AG08395 (cell line): ENCODE data around the gene DACT3.

Experiments
- DNase-seq: peaks from one replicate; pipeline ENCODE4 v3.0.0; 2012; ENCODE audit warnings: mixed read lengths, low spot score

The DACT3 gene

DNA sequence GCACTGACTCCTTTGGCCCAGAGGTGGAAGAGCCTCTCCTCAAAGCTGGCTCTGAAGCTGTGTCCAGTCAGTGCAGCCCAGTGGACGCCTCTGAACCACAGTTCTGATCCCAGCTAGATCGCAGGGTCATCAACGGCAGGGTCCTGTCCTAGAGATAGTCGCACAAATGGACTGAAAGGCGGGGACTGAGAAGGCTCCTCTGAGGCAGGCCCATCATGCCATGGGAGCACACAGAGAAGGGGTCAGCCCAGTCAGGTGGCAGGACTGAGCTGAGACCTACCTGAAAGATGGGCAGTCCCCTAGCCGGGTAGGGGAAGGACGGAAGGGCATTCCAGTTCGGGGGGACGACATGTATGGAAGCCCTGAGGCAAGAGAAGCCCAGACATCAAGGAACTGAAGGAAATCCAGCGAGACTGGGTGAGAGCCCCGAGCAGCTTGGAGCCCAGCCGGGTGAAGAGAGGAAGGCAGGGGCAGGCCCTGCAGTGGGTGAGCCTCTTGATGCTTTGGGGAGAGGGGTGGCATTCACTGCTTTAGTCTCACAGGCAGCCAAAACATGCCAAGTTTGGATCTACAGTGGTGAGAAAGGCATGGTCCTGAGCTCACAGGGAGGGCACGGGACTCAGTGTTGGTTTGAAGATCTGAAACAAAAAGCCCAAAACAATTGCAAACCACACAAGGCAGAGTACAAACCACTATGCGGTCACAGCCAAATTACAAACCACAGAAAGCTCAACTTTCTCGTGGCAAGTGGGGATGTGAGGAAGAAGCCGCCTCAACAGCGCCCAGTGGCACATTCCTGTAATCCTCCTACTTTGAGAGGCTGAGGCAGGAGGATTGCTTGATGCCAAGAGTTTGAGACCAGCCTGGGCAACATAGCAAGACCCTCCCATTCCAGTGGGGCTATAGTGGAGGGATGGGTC is 49.9 kb downstream of the DACT3 start:
- no peak for DNase-seq

DNA sequence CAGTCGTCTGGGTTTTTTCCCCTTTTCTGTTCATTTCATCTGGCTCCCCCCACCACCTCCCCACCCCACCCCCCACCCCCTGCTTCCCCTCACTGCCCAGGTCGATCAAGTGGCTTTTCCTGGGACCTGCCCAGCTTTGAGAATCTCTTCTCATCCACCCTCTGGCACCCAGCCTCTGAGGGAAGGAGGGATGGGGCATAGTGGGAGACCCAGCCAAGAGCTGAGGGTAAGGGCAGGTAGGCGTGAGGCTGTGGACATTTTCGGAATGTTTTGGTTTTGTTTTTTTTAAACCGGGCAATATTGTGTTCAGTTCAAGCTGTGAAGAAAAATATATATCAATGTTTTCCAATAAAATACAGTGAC is 50.6 kb downstream of the DACT3 start:
- DNase-seq: no peak

DNA sequence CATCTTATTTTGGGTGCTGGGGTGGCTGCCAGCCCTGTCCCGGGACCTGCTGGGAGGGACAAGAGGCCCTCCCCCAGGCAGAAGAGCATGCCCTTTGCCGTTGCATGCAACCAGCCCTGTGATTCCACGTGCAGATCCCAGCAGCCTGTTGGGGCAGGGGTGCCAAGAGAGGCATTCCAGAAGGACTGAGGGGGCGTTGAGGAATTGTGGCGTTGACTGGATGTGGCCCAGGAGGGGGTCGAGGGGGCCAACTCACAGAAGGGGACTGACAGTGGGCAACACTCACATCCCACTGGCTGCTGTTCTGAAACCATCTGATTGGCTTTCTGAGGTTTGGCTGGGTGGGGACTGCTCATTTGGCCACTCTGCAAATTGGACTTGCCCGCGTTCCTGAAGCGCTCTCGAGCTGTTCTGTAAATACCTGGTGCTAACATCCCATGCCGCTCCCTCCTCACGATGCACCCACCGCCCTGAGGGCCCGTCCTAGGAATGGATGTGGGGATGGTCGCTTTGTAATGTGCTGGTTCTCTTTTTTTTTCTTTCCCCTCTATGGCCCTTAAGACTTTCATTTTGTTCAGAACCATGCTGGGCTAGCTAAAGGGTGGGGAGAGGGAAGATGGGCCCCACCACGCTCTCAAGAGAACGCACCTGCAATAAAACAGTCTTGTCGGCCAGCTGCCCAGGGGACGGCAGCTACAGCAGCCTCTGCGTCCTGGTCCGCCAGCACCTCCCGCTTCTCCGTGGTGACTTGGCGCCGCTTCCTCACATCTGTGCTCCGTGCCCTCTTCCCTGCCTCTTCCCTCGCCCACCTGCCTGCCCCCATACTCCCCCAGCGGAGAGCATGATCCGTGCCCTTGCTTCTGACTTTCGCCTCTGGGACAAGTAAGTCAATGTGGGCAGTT is 51.2 kb downstream of the DACT3 start:
- no peak for DNase-seq

DNA sequence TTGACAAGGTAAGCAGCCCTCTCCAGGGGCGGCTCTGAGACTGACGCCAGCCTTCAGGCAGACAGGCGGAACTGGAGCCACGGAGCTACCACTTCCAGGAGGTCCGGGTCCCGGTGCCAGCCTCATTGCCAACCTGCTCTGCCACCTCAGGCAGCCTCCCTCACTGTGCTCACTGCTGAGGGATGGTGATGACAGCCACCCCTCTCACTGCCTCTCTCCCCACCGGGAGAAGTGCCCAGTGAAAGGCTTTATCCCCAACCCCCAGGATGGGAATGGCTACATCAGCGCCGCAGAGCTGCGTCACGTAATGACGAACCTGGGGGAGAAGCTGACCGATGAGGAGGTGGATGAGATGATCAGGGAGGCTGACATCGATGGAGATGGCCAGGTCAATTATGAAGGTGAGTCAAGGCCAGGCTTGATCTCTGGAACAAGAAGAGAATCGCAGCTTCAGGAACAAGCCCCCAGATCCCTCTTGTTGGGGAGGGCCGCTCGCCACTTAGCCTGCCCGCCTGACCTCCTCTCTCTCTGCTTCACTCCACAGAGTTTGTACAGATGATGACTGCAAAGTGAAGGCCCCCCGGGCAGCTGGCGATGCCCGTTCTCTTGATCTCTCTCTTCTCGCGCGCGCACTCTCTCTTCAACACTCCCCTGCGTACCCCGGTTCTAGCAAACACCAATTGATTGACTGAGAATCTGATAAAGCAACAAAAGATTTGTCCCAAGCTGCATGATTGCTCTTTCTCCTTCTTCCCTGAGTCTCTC is 52.2 kb downstream of the DACT3 start:
- DNase-seq: no peak

DNA sequence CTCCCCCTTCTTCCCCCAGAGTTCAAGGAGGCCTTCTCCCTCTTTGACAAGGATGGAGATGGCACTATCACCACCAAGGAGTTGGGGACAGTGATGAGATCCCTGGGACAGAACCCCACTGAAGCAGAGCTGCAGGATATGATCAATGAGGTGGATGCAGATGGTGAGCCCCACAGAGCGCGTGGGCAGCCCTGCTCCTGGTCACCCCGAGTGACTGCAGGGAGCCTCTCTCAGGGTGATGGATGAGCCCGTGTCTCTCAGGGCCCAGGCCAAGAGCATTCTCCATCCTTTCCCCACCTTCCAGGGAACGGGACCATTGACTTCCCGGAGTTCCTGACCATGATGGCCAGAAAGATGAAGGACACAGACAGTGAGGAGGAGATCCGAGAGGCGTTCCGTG is 52.8 kb downstream of the DACT3 start:
- DNase-seq: no peak

DNA sequence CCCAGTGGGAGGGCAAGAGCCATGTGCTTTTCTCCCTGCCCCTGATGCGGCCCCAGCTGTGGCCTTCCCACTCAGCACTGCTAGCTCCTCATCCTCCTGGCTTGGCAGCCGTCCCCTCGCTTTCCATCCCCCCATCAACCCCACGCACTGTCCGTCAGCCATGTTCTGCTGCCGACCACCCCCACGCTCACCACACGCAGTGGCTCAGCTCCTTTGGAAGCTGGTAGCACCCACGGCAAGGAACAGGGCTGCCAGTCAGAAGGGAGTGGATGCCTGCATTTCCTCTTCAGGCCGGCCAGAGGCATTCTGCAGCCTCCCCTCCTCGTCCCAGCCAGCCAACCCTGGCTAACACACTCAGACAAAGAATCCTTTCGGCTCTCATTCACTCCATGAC is 53.5 kb downstream of the DACT3 start:
- no peak for DNase-seq

DNA sequence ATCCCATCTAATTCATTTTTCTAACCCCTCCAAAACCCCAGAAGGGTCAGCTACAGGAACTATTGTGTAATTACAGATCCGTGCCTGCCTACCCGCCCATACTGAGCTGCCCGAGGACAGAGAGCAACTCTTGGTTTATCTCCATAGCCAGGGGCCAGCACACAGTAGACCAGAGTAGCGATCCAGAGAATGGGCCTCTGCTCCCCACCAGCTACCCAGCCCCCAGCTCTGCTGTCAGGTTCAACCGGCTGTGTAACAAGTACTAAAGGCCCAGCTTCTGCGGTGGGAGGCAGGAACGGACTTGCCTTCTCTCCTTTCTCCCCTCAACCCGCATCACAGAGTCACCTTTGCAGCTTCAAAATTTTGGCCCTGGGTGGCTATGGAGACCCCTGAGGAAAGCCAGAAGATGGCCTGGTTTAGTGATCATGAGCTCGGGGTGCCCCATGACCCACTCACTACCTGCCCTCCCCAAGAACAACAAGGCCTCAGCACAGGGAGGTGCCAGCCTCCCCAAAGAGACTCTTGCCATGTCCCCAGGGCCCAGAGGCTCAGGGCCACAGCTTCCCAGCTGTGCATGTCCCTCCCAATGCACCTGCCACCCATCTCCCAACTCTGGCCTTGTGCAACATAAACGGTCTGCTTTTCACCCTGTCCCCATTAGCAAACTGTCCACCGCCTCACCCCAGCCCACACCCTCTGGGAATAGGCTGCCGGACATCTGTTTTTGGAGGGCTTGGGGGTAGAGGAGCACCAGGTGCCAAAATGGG is 54.1 kb downstream of the DACT3 start:
- no peak for DNase-seq

DNA sequence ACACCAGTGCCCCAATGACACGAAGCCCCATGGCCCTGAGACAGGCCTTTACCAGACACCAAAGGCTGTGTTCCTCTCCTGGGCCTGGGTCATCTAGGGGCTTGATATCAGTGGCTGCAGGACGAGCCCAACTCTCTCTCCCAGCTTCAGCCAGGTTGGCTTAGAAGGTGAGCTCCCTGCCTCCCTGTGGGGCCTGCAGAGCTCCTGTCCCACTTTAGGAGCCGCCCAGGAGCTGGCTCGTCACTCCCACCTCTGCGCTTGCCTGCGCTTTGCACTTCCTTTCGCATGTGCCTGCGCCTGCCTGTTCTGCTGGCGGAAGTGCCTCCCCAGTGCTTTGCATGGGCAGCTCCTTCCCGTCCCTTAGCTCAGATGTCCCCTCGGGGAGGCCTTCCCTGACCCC is 55.0 kb downstream of the DACT3 start:
- DNase-seq: no peak

DNA sequence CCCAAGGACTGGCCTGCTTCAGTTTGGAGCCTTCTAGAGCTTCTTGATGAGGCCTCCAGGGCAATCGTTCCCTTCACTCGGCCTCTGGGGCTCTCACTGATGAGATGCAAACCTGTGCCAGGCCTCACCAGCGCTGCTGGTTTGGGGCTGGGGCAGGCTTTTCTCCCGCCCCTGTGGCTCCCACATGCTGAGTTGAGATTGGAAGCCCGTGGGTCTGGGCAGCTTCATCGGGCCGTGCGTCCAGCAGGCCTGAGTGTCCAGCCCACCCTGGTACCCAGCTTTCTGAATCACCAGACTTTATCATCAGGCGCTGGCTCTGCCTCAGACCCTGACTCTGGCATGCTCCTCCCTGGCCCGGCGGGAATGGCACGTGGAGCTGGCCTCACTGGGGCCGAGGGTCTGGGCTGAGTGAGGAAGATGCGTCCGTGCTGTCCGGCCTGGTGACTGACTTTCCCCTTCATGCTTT is 55.6 kb downstream of the DACT3 start:
- DNase-seq: no peak

DNA sequence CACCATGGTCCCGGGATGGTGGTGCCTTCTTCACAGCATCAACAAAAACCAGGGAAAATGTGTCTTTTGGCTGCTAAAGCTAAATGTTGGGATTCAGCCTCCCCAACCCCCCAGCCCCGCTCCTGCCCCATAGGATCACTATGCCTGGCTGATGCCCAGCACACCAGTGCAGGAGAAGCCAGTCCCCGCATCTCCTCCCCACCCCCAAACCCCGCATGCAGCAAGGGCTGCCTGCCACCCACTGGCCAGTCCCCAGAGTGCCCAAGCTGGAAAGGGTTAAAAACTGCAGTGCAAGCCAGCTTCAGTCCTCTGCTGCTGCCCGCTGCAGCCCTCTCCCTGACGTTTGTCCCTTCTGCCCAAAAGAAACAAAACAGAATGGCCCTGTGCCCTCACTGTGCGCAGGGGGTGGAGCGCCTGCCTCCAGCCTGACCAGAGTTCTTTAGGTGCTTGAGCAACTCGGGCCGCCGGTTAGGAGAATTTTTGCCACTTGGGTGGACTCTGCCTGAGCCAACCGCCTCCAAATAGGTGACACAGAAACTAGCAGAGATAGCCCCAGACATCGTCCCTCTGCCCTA is 56.1 kb downstream of the DACT3 start:
- no peak for DNase-seq

DNA sequence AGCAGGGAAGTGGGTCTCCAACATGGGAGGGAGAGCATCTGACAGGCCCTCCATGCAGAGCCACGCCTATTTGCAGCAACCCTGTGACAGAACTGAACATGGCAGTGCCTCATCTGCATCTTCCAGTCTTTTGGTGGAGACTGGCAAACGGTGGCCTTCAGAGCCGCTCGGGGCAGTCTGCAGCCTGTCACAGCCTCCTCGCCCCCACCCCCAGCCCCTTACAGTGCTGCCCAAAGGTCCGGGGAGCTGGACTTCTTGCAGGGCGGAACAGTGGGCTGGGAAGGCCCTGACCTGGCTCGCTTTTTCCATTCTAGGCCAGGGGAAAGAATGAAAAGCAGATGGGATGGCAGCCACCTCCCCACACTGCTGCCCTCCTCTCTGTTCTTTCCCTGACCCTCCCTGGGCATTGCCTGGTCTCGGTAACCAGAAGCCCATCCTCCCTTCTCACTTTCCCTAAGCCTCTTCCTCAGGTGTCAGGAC is 57.2 kb downstream of the DACT3 start:
- DNase-seq: no peak

DNA sequence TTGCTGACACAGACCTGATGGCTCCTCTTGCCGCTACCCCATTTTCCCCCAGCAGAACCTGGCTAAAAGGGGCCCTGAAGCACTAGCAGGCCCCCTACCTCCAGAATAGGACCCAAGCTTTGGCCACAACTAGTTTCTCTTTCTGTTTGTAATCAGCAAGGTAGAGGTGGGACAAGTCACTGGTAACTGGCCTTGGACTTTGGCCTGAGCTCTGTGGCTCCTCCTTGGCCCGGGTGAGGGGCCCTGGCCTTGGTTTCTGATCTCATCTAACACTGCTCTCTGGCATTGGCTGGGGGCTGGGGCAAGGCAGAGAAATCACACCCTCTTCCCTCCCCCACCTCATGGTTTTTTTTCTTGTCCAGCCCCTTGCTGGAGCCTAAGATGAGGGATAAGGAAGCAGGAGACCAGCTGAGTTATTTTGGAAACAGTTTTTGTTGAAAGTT is 57.8 kb downstream of the DACT3 start:
- DNase-seq: no peak

DNA sequence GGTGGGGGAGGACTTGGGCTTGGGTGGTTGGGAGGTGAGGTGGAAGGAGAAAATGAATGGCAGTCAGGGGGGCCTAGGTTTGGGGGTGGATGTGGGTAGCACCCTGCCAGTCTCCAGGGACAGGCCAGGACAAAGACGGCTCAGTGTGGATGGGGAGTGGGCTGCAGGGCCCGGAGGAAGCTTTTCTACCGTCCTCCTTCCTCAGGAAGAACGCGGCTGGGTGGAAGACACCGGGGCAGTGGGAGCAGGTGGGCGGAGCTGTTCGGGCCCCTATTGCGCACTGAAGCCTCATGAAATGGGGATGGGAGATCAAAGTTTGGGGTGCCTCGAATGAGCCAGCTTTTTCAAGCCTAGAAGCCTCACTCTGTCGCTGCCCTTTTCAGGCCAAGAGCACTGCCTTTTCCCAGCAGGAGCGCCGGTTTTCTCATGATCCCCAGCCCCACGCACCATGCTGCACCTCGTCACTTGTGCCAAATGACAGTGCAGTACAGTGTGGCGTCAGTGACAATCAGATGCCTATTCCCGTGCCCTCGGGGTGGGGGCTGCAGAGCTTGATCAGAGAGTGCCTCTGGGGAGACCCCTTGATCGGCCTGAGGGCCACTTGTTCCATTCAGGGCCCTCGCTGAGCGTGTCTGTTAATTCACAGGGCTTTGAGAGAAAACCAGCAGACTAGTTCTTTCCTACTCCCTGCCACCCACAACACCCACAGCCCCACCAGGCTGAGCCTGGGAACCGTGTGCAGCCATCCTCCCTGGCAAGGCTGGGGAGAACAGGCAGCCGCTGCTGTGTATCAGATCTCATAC is 58.4 kb downstream of the DACT3 start:
- DNase-seq: no peak

DNA sequence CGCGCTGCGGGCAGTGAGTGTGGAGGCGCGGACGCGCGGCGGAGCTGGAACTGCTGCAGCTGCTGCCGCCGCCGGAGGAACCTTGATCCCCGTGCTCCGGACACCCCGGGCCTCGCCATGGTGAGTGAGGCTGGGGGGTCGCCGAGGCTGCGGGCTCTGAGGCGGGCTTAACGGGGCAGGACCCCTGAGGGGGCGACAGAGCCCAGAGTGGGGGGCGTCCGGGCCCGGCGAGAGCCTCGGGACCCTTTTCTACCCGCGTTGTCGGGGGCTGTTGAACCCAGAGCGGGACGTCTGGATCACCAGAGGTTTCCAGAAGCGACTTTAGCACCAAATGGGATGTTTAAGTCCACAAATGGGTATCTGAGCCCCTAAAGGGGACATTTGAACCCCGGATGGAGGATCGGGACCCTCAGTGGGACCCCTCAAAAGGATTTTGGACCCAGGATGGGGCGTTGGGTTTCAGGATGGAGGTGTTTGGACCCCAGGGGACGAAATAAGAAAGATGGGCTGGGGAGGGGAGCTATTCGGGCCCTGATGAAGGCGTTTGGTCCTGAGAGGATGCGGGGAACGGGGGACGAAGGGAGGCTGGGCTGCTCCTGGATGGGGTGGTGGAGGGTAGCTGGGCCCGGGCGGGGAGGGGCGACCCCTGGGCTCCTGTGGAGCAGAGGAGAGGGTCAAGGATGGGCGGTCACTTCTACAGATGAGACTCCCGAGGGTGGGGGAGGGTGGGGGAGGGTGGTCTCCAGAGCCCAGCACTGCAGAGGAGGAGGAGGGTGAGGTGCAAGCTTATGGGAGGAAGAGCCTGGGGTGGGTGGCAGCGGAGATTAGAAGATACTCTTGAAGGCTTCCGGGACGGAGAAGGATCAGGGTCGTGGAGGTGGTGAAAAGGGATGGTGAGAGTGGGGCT is 59.4 kb downstream of the DACT3 start, which contains the start of gene CALM3:
Gene CALM3, plus strand, starts transcription at position 13 of the 907 bp plus-strand sequence. Its CDS starts 105 bp downstream, at position 118.
- no peak for DNase-seq

DNA sequence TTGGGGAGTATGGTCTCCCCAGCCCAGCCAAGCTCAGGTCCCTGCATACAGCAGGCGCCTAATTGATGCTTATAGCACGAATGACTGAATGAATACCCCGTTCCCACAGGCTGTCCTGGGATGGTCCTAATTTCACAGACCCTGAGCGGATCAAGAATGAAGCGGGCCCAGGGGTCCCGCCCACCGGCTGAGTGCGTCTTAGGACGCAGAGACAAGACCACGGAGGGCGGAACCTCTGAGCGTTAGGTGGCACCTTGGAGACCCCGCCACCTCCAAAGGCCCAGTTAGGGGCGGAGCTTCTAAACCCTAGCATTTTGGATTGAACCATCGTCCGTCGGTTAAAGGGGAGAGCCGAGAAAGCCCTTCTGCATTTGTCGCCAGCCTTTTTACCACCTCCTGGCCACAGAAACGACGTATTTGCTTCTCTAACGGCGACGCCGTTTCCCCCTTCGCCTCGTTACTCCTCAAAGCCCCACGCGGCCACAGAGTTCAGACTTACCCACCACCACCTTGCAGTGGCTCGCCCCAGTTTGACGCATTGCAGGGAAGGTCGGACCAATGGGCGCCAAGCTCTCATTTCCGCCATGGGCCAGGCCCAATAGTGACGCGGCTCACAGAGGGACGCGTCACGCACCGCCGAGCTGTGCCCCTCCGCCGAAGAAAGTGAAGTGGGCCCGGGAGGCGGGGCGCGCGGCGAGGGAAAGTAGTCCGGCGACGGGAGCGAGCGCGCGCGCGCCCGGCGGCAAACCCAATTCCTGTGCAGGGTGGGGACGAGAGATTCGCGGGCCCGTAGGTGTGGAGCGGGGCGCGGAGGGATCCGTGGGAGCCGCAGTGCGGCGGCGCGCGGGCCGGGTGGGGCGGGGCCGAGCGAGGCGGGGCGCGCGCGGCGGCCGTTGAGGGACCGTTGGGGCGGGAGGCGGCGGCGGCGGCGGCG is 60.3 kb downstream of the DACT3 start:
- peak; percentile 98 for DNase-seq

DNA sequence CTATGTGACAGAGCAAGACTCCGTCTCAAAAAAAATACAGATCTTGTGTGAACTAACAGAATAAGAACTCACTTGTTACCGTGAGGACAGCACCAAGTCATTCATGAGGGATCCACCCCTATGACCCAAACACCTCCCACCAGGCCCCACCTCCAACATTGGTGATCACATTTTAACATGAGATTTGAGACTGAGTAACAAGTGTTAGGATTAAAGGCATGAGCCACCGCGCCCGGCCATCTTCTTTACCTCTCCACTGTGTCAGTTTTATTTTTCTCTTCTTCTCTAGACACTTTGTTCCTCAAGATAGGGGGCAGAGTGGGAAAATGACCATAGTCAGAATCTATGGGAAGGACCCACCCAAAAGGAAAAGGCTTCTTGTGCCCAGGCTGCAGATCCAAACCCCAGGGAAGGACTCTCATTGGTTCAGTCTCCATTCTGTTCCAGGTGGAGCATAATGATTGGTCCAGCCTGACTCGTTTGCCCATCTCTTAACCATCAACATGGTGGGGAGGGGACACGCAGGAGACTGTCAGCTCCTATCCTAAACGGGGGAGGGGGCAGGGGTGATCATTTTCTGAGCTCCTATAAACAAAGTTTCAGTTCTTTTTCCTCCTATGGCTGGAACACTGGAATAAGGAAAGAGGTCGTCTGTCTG is 61.1 kb downstream of the DACT3 start:
- no peak for DNase-seq

DNA sequence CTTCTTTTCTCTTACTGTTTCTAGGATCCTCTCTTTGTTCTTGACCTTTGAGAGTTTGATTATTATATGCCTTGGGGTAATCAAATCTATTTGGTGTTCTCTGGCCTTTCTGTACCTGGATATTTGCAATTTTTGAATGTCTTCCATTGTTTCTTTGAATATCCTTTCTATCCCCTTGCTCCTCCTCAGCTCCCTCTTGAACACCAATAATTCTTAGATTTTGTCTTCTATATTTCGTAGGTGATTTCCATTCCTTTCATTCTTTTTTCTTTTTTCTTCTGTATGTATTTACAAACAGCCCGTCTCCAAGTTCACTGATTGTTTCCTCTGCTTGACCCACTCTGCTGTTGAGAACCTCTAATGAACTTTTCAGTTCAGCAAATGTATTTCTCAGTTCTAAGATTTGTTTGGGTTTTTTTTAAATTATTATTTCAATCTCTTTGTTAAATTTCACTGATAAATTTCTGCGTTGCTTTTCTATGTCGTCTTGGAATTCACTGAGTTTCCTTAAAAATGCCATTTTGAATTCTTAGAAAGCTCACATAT is 62.5 kb downstream of the DACT3 start:
- DNase-seq: no peak
